Measurements from ENCODE around the gene PIP5K1B.

- TF ChIP-seq EP300 (IDR thresholded peaks at IDR 0.05; ENCODE audit: borderline replicate concordance) = no peak
- TF ChIP-seq FOXM1 (IDR thresholded peaks at IDR 0.05; ENCODE audit: borderline replicate concordance, low read depth) = no peak
Observed at GRCh38 chr9:69023650-69024049, 318.6 kb downstream of the PIP5K1B start.
